Measurements from ENCODE around the gene PPIP5K1.

The PPIP5K1 gene

GRCh38 chr15:43517354-43518196 is 72.4 kb downstream of the PPIP5K1 start, which contains the start of gene MAP1A:
Gene MAP1A, plus strand, starts transcription at chr15:43517608. Its CDS starts 3,866 bp downstream, at chr15:43521474.
- Histone ChIP-seq H3K36me3 (ENCODE audit: insufficient read depth, low read length) (0 out of 2 replicates have a peak, but pooled peaks cover 6% of the 10 kb centered on the region), H3K27me3 (ENCODE audit: insufficient read depth, low read length) (peaks cover 49% of the 10 kb centered on the region), H3K9me3 (ENCODE audit: insufficient read depth, low read depth, low read length) (no peaks in the 10 kb centered on the region), H3K4me3 (ENCODE audit: low read length) (peak within 1 kb of the TSS; percentile 62), H3K9ac (ENCODE audit: low read depth, low read length) (peak within 1 kb of the TSS; percentile 48), H3K4me1 (ENCODE audit: insufficient read depth, low read length) (peaks cover 27% of the 10 kb centered on the region), H3K27ac (ENCODE audit: low read depth, low read length) (no peak within 1 kb of the TSS)
- WGBS, result 6% methylated on average over 8 of the region's 15 CpGs

- Histone ChIP-seq H3K9ac (ENCODE audit: low read depth, low read length) (peak overlapping the region; percentile 48; the same call in 1 of the 2 replicates), H3K4me3 (ENCODE audit: low read length) (peak overlapping the region; percentile 62), H3K4me1 (ENCODE audit: insufficient read depth, low read length) (peaks cover 29% of the 10 kb centered on the region), H3K36me3 (ENCODE audit: insufficient read depth, low read length) (0 out of 2 replicates have a peak, but pooled peaks cover 1% of the 10 kb centered on the region), H3K27ac (ENCODE audit: low read depth, low read length) (no peak overlapping the region), H3K27me3 (ENCODE audit: insufficient read depth, low read length) (peaks cover 56% of the 10 kb centered on the region), H3K9me3 (ENCODE audit: insufficient read depth, low read depth, low read length) (no peaks in the 10 kb centered on the region)
- 31% methylated on average over 4 of the region's 4 CpGs for WGBS
Observed at GRCh38 chr15:43516801-43517353, 73.1 kb downstream of the PPIP5K1 start.

- Histone ChIP-seq H3K4me3 (ENCODE audit: low read length) (peak overlapping the region; percentile 62; the same call in 1 of the 2 replicates), H3K27me3 (ENCODE audit: insufficient read depth, low read length) (peaks cover 63% of the 10 kb centered on the region), H3K27ac (ENCODE audit: low read depth, low read length) (no peak overlapping the region)
Observed at GRCh38 chr15:43516185-43516584, 73.8 kb downstream of the PPIP5K1 start.

GRCh38 chr15:43515741-43516140 is 74.3 kb downstream of the PPIP5K1 start:
- Histone ChIP-seq H3K36me3 (ENCODE audit: insufficient read depth, low read length) (no peaks in the 10 kb centered on the region), H3K27ac (ENCODE audit: low read depth, low read length) (no peak overlapping the region), H3K9ac (ENCODE audit: low read depth, low read length) (no peak overlapping the region), H3K27me3 (ENCODE audit: insufficient read depth, low read length) (peaks cover 65% of the 10 kb centered on the region), H3K9me3 (ENCODE audit: insufficient read depth, low read depth, low read length) (no peaks in the 10 kb centered on the region), H3K4me3 (ENCODE audit: low read length) (no peak overlapping the region), H3K4me1 (ENCODE audit: insufficient read depth, low read length) (peaks cover 32% of the 10 kb centered on the region)
- WGBS, result 12% methylated on average over 1 of the region's 2 CpGs

More at GRCh38 chr15:43516185-43516584, 73.8 kb downstream of the PPIP5K1 start:
- H3K9ac ChIP-seq (ENCODE audit: low read depth, low read length), result no peak overlapping the region
- WGBS, result 28% methylated on average over 5 of the region's 5 CpGs
- H3K36me3 ChIP-seq (ENCODE audit: insufficient read depth, low read length), result no peaks in the 10 kb centered on the region
- peaks cover 32% of the 10 kb centered on the region for H3K4me1 ChIP-seq (ENCODE audit: insufficient read depth, low read length)
- H3K9me3 ChIP-seq (ENCODE audit: insufficient read depth, low read depth, low read length), result no peaks in the 10 kb centered on the region

GRCh38 chr15:43514241-43515057 is 75.6 kb downstream of the PPIP5K1 start:
- WGBS, result 63% methylated on average over 2 of the region's 4 CpGs
- H3K9ac ChIP-seq (ENCODE audit: low read depth, low read length), result no peak overlapping the region
- peaks cover 52% of the 10 kb centered on the region for H3K27me3 ChIP-seq (ENCODE audit: insufficient read depth, low read length)
- no peak overlapping the region for H3K4me3 ChIP-seq (ENCODE audit: low read length)
- H3K4me1 ChIP-seq (ENCODE audit: insufficient read depth, low read length), result peaks cover 35% of the 10 kb centered on the region
- H3K36me3 ChIP-seq (ENCODE audit: insufficient read depth, low read length), result no peaks in the 10 kb centered on the region
- no peaks in the 10 kb centered on the region for H3K9me3 ChIP-seq (ENCODE audit: insufficient read depth, low read depth, low read length)
- H3K27ac ChIP-seq (ENCODE audit: low read depth, low read length), result no peak overlapping the region

- H3K9me3 ChIP-seq (ENCODE audit: insufficient read depth, low read depth, low read length), result no peaks in the 10 kb centered on the region
- no peaks in the 10 kb centered on the region for H3K36me3 ChIP-seq (ENCODE audit: insufficient read depth, low read length)
- 88% methylated on average over 1 of the region's 1 CpG for WGBS
- no peak overlapping the region for H3K27ac ChIP-seq (ENCODE audit: low read depth, low read length)
- H3K4me3 ChIP-seq (ENCODE audit: low read length), result no peak overlapping the region
- H3K27me3 ChIP-seq (ENCODE audit: insufficient read depth, low read length), result peaks cover 43% of the 10 kb centered on the region
- peaks cover 29% of the 10 kb centered on the region for H3K4me1 ChIP-seq (ENCODE audit: insufficient read depth, low read length)
- no peak overlapping the region for H3K9ac ChIP-seq (ENCODE audit: low read depth, low read length)
Observed at GRCh38 chr15:43513550-43513949, 76.5 kb downstream of the PPIP5K1 start.

- Histone ChIP-seq H3K4me1 (ENCODE audit: insufficient read depth, low read length) (peaks cover 19% of the 10 kb centered on the region), H3K4me3 (ENCODE audit: low read length) (peak overlapping the region; percentile 90), H3K27me3 (ENCODE audit: insufficient read depth, low read length) (peaks cover 22% of the 10 kb centered on the region), H3K9me3 (ENCODE audit: insufficient read depth, low read depth, low read length) (no peaks in the 10 kb centered on the region), H3K27ac (ENCODE audit: low read depth, low read length) (no peak overlapping the region), H3K9ac (ENCODE audit: low read depth, low read length) (no peak overlapping the region), H3K36me3 (ENCODE audit: insufficient read depth, low read length) (no peaks in the 10 kb centered on the region)
- WGBS, result 7% methylated on average over 39 of the region's 39 CpGs
Observed at GRCh38 chr15:43511012-43511885, 78.8 kb downstream of the PPIP5K1 start.

GRCh38 chr15:43510200-43511011 is 79.6 kb downstream of the PPIP5K1 start:
- Histone ChIP-seq H3K9me3 (ENCODE audit: insufficient read depth, low read depth, low read length) (no peaks in the 10 kb centered on the region), H3K4me3 (ENCODE audit: low read length) (peak overlapping the region; percentile 90)

GRCh38 chr15:43509660-43510199 is 80.3 kb downstream of the PPIP5K1 start:
- Histone ChIP-seq H3K4me1 (ENCODE audit: insufficient read depth, low read length) (peaks cover 13% of the 10 kb centered on the region), H3K9me3 (ENCODE audit: insufficient read depth, low read depth, low read length) (no peaks in the 10 kb centered on the region), H3K4me3 (ENCODE audit: low read length) (peak overlapping the region; percentile 90), H3K36me3 (ENCODE audit: insufficient read depth, low read length) (no peaks in the 10 kb centered on the region), H3K27ac (ENCODE audit: low read depth, low read length) (no peak overlapping the region), H3K27me3 (ENCODE audit: insufficient read depth, low read length) (peaks cover 19% of the 10 kb centered on the region), H3K9ac (ENCODE audit: low read depth, low read length) (no peak overlapping the region; the same call in 1 of the 2 replicates)
- WGBS, result 48% methylated on average over 8 of the region's 8 CpGs

More at GRCh38 chr15:43510200-43511011, 79.6 kb downstream of the PPIP5K1 start:
- Histone ChIP-seq H3K27ac (ENCODE audit: low read depth, low read length) (peak overlapping the region; percentile 82), H3K36me3 (ENCODE audit: insufficient read depth, low read length) (no peaks in the 10 kb centered on the region), H3K4me1 (ENCODE audit: insufficient read depth, low read length) (peaks cover 13% of the 10 kb centered on the region), H3K9ac (ENCODE audit: low read depth, low read length) (peak overlapping the region; percentile 85), H3K27me3 (ENCODE audit: insufficient read depth, low read length) (peaks cover 19% of the 10 kb centered on the region)
- under 1% methylated on average over 41 of the region's 41 CpGs for WGBS

Data from HUES64 (cell line).